ENCODE results near the gene DBNL.
"Not testable (repeated sequence)": the region's sequence is repeated elsewhere in the genome, so short reads cannot be mapped to it uniquely, and the experiment has no call there.

The DBNL gene

GRCh38 chr7:44044315-44045225 lies at the start of gene DBNL:
DBNL (plus strand) TSS chr7:44044702; CDS start chr7:44044738, 36 bp downstream.
- peak; percentile 57 for DNase-seq

- not testable (repeated sequence) for DNase-seq
Observed at GRCh38 chr7:43997532-43997931, 47.0 kb upstream of the DBNL start, which contains the start of gene SPDYE1. SPDYE1 (plus strand) TSS chr7:43997897; CDS start chr7:43999950, 2,053 bp downstream.

- not testable (repeated sequence) for DNase-seq
Observed at GRCh38 chr7:44012081-44012480, 32.4 kb upstream of the DBNL start.

- DNase-seq, result not testable (repeated sequence)
Observed at GRCh38 chr7:44015090-44015489, 29.4 kb upstream of the DBNL start.

- peak; percentile 83 for DNase-seq
Observed at GRCh38 chr7:44018857-44019807, 25.4 kb upstream of the DBNL start.

GRCh38 chr7:44019825-44020224 lies 24.7 kb upstream of the DBNL start:
- DNase-seq, result not testable (repeated sequence)

DNA sequence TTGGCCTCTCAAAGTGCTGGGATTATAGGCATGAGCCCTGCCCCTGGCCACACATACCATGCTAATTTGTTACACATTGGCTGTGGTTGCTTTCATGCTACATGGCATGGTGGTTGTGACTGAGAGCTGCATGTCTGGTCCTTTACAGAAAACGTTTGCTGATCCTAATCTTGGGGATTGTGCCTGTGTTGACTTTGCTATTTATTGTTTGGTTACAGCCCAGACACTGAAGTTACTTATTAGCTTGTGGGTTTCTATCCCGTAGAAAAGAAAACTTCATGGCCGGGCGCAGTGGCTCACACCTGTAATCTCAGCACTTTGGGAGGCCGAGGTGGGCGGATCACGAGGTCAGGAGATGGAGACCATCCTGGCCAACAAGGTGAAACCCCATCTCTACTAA lies 22.4 kb upstream of the DBNL start:
- not testable (repeated sequence) for DNase-seq

DNA sequence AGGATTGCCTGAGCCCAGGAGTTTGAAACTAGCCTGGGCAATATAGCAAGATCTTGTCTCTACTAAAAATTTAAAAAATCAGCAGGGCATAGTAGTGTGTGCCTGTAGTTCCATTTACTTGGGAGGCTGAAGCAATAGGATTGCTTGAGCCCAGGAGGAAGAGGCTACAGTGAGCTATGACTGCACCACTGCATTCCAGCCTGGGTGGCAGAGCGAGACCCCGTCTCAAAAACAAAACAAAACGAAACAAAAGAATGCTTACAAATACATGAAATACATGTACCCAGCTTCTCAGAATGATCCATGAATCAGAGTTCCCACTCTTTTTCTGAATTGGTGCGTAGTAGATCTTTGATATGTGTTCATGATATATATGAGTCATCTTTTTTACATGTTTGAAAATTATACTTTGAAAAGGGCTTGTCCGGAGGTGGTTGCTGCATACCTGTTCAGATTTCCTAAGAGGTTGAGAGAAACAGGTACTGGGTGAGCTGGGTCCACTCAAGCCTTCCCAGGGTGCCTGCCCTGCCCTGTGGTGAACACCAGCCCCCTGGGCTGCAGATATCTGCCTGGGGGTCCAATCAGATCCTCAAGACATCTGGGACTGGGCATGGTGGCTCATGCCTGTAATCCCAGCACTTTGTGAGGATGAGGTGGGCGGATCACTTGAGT lies 21.6 kb upstream of the DBNL start:
- not testable (repeated sequence) for DNase-seq

DNA sequence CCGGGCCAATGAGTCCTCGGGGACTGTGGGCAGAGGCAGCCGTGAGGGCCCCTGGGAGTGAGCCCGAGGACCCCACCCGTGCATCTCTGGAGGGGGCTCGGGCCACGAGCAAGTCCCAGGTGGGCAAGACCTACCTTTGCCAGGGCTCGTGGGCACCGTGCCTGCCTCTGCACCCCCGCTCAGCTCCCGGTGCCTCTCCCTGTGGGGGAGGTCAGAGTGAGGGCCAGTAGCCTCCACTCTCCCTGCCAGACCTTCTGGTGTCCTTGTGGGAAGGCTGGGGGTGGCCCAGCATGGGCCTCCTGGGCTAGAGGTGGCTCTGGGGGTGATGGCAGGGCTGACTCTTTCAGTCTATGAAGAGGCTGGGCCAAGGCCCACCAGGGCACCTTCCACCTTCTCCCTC lies 15.1 kb upstream of the DBNL start:
- not testable (repeated sequence) for DNase-seq

GRCh38 chr7:44030029-44030428 lies 14.5 kb upstream of the DBNL start:
- not testable (repeated sequence) for DNase-seq

DNA sequence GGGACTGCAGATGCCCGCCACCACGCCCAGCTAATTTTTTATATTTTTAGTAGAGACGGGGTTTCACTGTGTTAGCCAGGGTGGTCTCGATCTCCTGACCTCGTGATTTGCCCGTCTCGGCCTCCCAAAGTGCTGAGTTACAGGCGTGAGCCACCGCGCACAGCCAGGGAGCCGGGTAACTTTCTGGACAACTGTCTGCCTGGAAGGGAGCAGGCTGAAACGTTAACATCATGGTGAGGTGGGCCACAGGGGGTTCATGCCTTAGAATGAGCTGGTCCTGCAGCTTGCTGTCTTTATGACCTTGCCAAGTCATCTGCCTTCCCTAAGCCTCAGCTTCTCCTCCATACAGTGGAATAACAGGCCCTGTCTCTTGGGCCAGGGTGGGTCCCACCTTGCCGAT lies 13.2 kb upstream of the DBNL start:
- DNase-seq, result not testable (repeated sequence)

GRCh38 chr7:44032031-44032430 lies 12.5 kb upstream of the DBNL start:
- not testable (repeated sequence) for DNase-seq

DNA sequence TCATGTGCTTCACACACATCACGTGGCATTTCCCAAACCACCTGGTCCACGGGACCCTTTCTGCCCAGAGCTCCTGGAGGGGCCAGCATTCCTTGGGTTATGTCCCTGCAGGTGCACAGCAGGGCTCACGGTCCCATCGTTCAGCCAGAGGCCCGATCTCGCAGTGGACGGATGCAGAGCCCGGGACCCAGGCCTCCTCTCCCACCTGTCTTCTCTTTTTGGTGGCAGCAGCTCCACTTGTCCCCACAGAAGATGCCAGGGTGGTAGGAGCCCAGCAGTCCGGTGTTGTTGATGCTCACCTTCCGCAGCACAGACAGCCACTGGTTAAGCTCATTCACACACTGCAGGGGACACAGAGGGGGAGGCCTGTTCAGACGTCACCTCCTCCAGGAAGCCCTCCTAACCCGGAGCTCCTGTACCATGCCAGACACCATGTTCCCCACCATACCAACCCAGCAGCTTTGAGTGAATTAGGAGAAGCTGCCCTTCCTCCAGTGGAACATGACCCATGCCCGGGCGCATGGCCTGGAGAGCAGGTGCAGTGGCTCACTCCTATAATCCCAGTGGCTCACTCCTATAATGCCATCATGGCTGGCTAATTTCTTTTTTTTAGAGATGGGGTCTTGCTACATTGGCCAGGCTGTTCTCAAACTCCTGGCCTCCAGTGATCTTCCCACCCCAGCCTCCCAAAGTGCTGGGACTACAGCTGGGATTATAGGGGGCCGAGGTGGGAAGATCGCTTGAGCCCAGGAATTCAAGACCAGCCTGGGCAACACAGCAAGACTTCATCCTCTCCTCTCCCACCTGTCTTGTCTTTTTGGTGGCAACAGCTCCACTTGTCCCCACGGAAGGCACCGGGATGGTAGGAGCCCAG lies 10.3 kb upstream of the DBNL start:
- DNase-seq, result not testable (repeated sequence)

DNA sequence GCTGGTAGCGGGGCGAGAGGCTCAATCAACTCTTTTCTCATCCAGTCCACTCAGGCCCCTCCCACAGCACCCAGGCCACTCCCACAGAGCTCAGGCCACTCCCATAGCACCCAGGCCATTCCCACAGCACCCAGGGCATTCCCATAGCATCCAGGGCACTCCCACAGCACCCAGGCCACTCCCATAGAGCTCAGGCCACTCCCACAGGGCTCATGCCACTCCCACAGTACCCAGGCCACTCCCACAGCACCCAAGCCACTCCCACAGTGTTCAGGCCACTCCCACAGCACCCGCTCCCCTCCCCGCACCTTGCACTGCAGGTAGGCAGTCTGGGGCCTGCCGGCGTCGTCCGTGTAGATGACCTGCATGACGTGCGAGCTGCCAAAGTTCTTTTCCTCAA lies 8.1 kb upstream of the DBNL start:
- DNase-seq, result not testable (repeated sequence)

DNA sequence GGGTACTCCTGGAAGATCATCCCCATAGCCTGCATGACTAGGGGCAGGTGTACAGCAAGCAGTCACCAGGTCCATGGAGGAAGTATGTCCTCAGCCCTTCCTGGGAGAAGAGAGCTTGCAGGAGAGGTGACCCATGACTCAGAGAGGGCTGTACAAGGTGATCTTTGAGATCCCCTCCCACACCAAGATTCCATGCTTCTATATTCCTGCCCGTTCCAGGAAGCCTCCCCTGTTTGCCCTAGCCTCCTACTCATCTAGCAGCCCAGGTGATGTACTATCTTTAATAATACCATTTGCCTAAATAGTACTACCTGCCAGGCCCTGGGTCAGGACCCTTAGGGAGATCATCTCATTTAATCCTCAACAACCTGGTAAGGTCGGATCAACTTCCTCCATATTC lies 6.6 kb upstream of the DBNL start:
- not testable (repeated sequence) for DNase-seq

GRCh38 chr7:44038553-44038952 lies 5.9 kb upstream of the DBNL start:
- DNase-seq, result not testable (repeated sequence)

DNA sequence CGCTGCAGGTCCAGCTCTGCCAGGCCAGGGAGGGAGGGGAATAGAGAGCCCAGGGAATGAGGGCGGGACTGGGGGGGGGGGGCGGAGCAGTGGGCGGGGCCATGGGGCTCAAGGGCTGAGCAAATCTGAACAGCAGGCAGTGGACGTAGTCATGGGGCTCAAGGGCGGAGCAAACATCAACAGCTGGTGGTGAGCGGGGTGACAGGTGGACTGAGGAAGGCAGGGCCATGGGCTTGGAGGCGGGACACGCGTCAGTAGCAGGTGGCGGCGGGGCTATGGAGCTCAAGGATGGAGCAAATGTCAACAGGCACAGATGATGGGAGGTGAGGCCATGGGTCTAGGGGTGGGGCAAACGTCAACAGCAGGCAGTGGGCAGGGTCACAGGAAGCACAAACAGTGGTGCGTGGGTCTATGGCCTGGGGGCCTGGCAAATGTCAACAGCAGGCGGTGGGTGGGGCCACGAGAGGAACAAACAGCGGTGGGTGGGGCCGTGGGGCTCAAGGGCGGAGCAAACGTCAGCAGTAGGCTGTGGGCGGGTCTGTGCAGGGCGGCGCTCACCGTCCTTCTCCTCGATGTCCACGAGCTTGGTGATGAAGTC lies 5.4 kb upstream of the DBNL start:
- not testable (repeated sequence) for DNase-seq

- not testable (repeated sequence) for DNase-seq
Observed at GRCh38 chr7:44039800-44040492, 4.6 kb upstream of the DBNL start.

DNA sequence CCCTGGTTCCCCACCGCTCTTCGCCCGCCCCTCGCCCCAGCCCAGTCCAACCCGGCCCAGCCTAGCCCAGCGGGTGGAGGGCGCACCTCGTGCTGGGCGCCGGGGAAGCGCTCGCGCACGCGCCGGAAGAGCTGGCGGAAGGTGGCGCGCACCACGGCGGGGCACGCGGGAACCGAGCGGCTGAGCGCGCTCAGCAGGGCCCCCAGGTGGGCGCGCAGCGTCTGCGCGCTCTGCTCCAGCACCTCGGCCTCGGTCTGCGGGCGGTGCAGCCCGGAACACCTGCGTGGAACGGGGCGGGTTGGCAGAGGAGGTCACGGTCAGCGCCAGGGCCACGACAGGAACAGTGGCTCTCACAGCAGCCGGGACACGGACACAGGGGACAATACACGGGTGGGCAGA lies 4.0 kb upstream of the DBNL start:
- DNase-seq, result not testable (repeated sequence)

DNA sequence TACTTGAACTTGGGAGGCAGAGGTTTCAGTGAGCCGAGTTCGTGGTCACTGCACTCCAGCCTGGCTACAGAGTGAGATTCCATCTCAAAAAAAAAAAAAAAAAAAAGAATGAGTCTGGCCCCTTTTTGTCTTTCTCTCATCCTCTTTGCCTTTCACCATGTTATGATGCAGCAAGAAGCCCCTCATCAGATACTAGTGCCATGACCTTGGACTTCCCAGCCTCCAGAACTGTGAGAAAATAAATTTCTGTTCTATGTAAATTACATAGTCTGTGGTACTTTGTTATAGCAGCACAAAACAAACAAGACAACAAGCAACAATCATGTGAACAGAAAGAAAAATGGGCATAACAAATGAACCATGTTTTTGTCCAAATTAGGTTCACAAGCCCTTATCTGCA lies 2.3 kb upstream of the DBNL start:
- DNase-seq, result no peak

DNA sequence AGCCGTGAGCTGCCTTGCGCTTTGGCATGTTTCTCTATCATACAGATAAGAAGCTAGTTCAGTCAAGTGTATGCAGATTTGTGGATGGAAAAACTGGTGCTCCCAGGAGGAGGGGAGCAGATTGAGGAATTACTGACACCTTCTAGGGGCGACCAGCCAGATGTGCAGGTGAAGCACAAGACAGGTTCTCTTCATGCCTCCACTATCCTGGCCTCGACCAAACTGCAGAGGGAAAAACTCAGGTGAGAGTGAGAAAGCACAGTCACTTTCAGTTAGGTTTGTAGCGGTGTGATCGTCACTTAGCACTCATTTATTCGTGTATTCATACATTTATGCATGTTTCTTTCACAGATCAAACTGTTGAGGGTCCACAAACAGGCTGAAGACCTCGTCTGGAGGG lies 600 bp upstream of the DBNL start:
- no peak for DNase-seq

Measured in KG1 (cell line).